Duodenal mucosa (tissue), 2 donors: ENCODE results near the gene RPRD2.

Experiments used
- H3K27ac ChIP-seq: one replicate; pipeline ENCODE4 v1.7.0; 2013; ENCODE audit warnings: low read depth, low read length
- H3K27me3 ChIP-seq, 2 donors: one replicate each; pipeline ENCODE4 v1.7.0; 2013; ENCODE audit warnings: low read length in 2 of 2, control low read depth in 1 of 2; ENCODE audit not compliant: insufficient read depth in 2 of 2, control insufficient read depth in 1 of 2
- H3K36me3 ChIP-seq, 2 donors: one replicate each; pipeline ENCODE4 v1.7.0; 2013; ENCODE audit warnings: low read length in 2 of 2, control low read depth in 1 of 2; ENCODE audit not compliant: insufficient read depth in 2 of 2, control insufficient read depth in 1 of 2
- H3K4me1 ChIP-seq, 2 donors: one replicate each; pipeline ENCODE4 v1.7.0; 2013; ENCODE audit warnings: low read length in 2 of 2, control low read depth in 1 of 2; ENCODE audit not compliant: insufficient read depth in 2 of 2, control insufficient read depth in 1 of 2
- H3K4me3 ChIP-seq, 2 donors: one replicate each; pipeline ENCODE4 v1.7.0; 2013; ENCODE audit warnings: low read length in 2 of 2, low read depth in 1 of 2
- H3K9ac ChIP-seq, 2 donors: one replicate each; pipeline ENCODE4 v1.7.0; 2013; ENCODE audit warnings: low read length in 2 of 2, low read depth in 1 of 2
- H3K9me3 ChIP-seq, 2 donors: one replicate each; pipeline ENCODE4 v1.7.0; 2013; ENCODE audit warnings: low read length in 2 of 2, control low read depth in 1 of 2; ENCODE audit not compliant: control insufficient read depth in 1 of 2

RPRD2 gene

GRCh38 chr1:150521196-150521968 is 157.4 kb downstream of the RPRD2 start:
- Histone ChIP-seq H3K27ac (no peak overlapping the region), H3K9me3 (no peaks in the 10 kb centered on the region), H3K4me1 (peaks cover 1 to 4% of the 10 kb centered on the region in 2 donors), H3K36me3 (no peaks in the 10 kb centered on the region), H3K27me3 (no peaks in the 10 kb centered on the region), H3K9ac (no peak overlapping the region), H3K4me3 (no peak overlapping the region)

DNA sequence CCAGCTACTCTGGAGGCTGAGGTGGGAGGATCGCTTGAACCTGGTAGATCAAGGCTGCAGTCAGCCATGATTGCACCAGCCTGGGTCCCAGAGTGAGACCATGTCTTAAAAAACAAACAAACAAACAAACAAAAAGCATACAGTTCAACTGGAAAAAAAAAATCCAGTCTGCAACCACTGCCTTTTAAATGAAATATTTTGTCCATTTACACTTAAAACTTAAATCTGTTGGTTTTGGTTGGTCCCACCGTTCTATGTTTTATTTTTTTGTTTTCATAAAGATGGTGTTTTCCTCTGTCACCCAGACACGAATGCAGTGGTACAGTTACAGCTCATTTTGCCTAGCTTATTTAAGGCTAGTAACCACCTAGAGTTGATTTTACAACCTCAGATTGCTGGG is 161.4 kb downstream of the RPRD2 start:
- Histone ChIP-seq H3K36me3 (no peaks in the 10 kb centered on the region), H3K9ac (no peak overlapping the region), H3K4me3 (no peak overlapping the region), H3K27ac (no peak overlapping the region), H3K4me1 (peaks cover 7 to 9% of the 10 kb centered on the region in 2 donors), H3K27me3 (no peaks in the 10 kb centered on the region), H3K9me3 (no peaks in the 10 kb centered on the region)
